ENCODE data around the gene BIRC2. TPM values are rescaled to one million over a fixed set of nuclear protein-coding genes. Genes with fewer than 3 reads are reported as not detected.

BIRC2 gene
- polyA plus RNA-seq, 2 of the 4 experiments (the other 2 are of a cell fraction) = 24.2 to 60.4 TPM

DNA sequence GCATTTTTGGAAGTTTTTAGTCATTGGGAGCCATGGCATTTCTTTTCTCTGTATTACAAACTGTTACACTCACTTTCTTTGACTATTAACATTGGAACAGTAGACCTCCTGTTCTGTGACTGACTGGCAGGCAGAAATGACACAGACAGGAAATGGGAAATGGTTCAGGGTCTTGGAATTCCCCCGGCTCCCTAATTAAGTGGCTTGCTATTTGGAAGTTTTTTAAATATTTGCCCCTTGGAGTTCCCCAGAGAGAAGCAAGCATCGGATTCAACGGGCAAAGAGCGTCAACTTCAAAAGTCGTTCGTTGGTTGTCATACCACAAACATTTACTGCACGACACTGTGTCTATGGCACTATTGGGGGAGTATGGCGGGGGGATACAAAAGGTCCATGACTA, 1.1 kb upstream of the BIRC2 start:
- H3K4me1 ChIP-seq = peaks cover 38% of the 10 kb centered on the region
- CTCF ChIA-PET = interaction anchor here (0.5 to 5.1 kb wide), 3 partner anchors 57 to 269 kb away, joined by 3 to 74 read pairs (median 38); no protein-coding TSS in a partner anchor
- H3K4me2 ChIP-seq = peak overlapping the region; percentile 88
- POLR2A ChIA-PET = no interaction called here
- peak overlapping the region; percentile 94 to 100 for H3K27ac ChIP-seq
- H3K4me3 ChIP-seq = peak overlapping the region; percentile 74
- WGBS (ENCODE audit: missing lambda C conversion rate) = 0% methylated on average over 8 of the region's 8 CpGs
- TF ChIP-seq SREBF2 (IDR thresholded peaks at IDR 0.05) (no peak), ZNF302 (CRISPR knock-in tag; IDR thresholded peaks at IDR 0.05) (no peak), RFX5 (IDR thresholded peaks at IDR 0.05) (no peak), RCOR1 (IDR thresholded peaks at IDR 0.05; ENCODE audit: low read depth, low read length) (no peak), CHD2 (IDR thresholded peaks at IDR 0.05; ENCODE audit: low read length, partially characterized antibody) (no peak), EP300 (IDR thresholded peaks at IDR 0.05) (no peak), ZSCAN20 (CRISPR knock-in tag; IDR thresholded peaks at IDR 0.05) (no peak), CHD4 (IDR thresholded peaks at IDR 0.05; ENCODE audit: borderline replicate concordance) (no peak), JUN (IDR thresholded peaks at IDR 0.05) (no peak), KDM5A (IDR thresholded peaks at IDR 0.05) (no peak), MAFK (IDR thresholded peaks at IDR 0.05; ENCODE audit: partially characterized antibody) (no peak), HEYL (CRISPR knock-in tag; IDR thresholded peaks at IDR 0.05) (no peak), MAZ (IDR thresholded peaks at IDR 0.05; ENCODE audit: borderline replicate concordance, low read depth, low read length) (no peak), SMC3 (IDR thresholded peaks at IDR 0.05) (no peak)
- TF ChIP-seq, protein P1, sequence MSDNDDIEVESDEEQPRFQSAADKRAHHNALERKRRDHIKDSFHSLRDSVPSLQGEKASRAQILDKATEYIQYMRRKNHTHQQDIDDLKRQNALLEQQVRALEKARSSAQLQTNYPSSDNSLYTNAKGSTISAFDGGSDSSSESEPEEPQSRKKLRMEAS (IDR thresholded peaks at IDR 0.05) = no peak
- TF ChIP-seq, protein P2, sequence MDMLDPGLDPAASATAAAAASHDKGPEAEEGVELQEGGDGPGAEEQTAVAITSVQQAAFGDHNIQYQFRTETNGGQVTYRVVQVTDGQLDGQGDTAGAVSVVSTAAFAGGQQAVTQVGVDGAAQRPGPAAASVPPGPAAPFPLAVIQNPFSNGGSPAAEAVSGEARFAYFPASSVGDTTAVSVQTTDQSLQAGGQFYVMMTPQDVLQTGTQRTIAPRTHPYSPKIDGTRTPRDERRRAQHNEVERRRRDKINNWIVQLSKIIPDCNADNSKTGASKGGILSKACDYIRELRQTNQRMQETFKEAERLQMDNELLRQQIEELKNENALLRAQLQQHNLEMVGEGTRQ (IDR thresholded peaks at IDR 0.05) = no peak
- TF ChIP-seq, protein P3, sequence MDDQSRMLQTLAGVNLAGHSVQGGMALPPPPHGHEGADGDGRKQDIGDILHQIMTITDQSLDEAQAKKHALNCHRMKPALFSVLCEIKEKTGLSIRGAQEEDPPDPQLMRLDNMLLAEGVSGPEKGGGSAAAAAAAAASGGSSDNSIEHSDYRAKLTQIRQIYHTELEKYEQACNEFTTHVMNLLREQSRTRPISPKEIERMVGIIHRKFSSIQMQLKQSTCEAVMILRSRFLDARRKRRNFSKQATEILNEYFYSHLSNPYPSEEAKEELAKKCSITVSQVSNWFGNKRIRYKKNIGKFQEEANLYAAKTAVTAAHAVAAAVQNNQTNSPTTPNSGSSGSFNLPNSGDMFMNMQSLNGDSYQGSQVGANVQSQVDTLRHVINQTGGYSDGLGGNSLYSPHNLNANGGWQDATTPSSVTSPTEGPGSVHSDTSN (IDR thresholded peaks at IDR 0.05) = no peak
- TF ChIP-seq, protein P4, sequence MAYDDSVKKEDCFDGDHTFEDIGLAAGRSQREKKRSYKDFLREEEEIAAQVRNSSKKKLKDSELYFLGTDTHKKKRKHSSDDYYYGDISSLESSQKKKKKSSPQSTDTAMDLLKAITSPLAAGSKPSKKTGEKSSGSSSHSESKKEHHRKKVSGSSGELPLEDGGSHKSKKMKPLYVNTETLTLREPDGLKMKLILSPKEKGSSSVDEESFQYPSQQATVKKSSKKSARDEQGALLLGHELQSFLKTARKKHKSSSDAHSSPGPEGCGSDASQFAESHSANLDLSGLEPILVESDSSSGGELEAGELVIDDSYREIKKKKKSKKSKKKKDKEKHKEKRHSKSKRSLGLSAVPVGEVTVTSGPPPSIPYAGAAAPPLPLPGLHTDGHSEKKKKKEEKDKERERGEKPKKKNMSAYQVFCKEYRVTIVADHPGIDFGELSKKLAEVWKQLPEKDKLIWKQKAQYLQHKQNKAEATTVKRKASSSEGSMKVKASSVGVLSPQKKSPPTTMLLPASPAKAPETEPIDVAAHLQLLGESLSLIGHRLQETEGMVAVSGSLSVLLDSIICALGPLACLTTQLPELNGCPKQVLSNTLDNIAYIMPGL (CRISPR knock-in tag; IDR thresholded peaks at IDR 0.05; ENCODE audit: borderline replicate concordance) = no peak
- peak in 1 of 2 experiments; percentile 4; a peak in 1 of 6 replicates for ATAC-seq
- peak in 1 of 2 experiments; percentile 37 for DNase-seq (ENCODE audit: low read depth in 1 of 2, low spot score in 1 of 2)
- no peak for FAIRE-seq
- no peaks in the 10 kb centered on the region for H3K9me3 ChIP-seq

DNA sequence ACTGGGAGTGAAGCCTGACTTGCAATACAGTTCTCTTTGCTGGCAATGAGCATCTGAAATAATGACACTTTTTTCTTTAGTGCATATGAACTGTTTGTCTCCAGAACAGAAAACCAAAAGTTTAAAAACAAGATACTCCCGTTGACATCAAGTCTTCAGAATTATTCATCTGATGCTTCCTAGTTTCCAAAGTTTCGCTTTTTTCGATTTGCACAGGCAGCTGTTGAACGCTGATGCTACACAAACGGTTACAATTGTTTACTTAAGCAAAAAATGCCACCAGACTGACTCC, 612 bp upstream of the BIRC2 start:
- Histone ChIP-seq H3K27ac (peak overlapping the region; percentile 94 to 100), H3K9me3 (no peaks in the 10 kb centered on the region), H3K4me1 (peaks cover 38% of the 10 kb centered on the region), H3K4me3 (peak overlapping the region; percentile 74), H3K4me2 (peak overlapping the region; percentile 88)
- 1% methylated on average over 5 of the region's 5 CpGs for WGBS (ENCODE audit: missing lambda C conversion rate)
- DNase-seq (ENCODE audit: low read depth in 1 of 2, low spot score in 1 of 2) (no peak), FAIRE-seq (no peak), ATAC-seq (no peak)
- ChIA-PET CTCF (interaction anchor here (0.5 kb wide), 1 partner anchor 268 kb away, joined by 3 read pairs; no protein-coding TSS in a partner anchor), POLR2A (no interaction called here)
- TF ChIP-seq, protein P5, sequence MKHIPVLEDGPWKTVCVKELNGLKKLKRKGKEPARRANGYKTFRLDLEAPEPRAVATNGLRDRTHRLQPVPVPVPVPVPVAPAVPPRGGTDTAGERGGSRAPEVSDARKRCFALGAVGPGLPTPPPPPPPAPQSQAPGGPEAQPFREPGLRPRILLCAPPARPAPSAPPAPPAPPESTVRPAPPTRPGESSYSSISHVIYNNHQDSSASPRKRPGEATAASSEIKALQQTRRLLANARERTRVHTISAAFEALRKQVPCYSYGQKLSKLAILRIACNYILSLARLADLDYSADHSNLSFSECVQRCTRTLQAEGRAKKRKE (CRISPR knock-in tag; IDR thresholded peaks at IDR 0.05; ENCODE audit: low read depth) = no peak
- TF ChIP-seq, protein P1 (IDR thresholded peaks at IDR 0.05) = no peak
- TF ChIP-seq MAFK (IDR thresholded peaks at IDR 0.05; ENCODE audit: partially characterized antibody) = peak; percentile 46
- TF ChIP-seq MYC (IDR thresholded peaks at IDR 0.05; ENCODE audit: borderline replicate concordance, low read length) = no peak
- no peak for TF ChIP-seq CHD2 (IDR thresholded peaks at IDR 0.05; ENCODE audit: low read length, partially characterized antibody)
- TF ChIP-seq CBX2 (IDR thresholded peaks at IDR 0.05; ENCODE audit: borderline replicate concordance, low read depth) = no peak

All from A549 (cell line).